ENCODE data around the gene STRN4.
"Not testable (repeated sequence)": the region's sequence is repeated elsewhere in the genome, so short reads cannot be mapped to it uniquely, and the experiment has no call there.

DNA sequence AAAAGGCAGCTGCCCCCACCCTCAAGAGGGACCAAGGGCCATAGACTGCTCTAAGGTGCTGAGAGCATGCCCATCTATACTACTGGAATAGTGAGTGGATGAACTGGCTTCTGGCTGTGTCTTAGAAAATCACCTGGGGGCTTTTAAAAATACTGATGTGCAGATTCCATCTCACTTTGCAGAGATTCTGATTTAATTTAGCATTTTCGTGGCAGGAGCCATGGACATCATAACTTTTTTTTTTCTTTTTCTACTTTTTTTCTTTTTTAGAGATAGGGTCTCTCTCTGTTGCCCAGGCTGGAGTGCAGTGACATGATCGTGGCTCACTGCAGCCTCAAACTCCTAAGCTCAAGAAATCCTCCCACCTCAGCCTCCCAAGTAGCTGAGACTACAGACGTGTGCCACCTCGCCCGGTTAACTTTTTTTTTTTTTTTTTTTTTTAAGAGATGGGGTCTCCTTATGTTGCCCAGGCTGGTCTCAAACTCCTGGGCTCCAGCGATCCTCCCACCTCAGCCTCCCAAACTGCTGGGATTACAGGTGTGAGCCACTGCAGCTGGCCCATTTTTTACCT lies 33.4 kb downstream of the STRN4 start:
- TF ChIP-seq, protein P1, sequence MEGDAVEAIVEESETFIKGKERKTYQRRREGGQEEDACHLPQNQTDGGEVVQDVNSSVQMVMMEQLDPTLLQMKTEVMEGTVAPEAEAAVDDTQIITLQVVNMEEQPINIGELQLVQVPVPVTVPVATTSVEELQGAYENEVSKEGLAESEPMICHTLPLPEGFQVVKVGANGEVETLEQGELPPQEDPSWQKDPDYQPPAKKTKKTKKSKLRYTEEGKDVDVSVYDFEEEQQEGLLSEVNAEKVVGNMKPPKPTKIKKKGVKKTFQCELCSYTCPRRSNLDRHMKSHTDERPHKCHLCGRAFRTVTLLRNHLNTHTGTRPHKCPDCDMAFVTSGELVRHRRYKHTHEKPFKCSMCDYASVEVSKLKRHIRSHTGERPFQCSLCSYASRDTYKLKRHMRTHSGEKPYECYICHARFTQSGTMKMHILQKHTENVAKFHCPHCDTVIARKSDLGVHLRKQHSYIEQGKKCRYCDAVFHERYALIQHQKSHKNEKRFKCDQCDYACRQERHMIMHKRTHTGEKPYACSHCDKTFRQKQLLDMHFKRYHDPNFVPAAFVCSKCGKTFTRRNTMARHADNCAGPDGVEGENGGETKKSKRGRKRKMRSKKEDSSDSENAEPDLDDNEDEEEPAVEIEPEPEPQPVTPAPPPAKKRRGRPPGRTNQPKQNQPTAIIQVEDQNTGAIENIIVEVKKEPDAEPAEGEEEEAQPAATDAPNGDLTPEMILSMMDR (IDR thresholded peaks at IDR 0.05; ENCODE audit: extremely low read depth in 1 of 2, insufficient read depth in 1 of 2, low read depth in 1 of 2, low read length in 2 of 2): not testable (repeated sequence)
- not testable (repeated sequence) for TF ChIP-seq POLR2A (IDR thresholded peaks at IDR 0.05; ENCODE audit: low read depth, low read length); EZH2 (IDR thresholded peaks at IDR 0.05; ENCODE audit: borderline replicate concordance, low read depth, low read length, severe bottlenecking); FOS (IDR thresholded peaks at IDR 0.05; ENCODE audit: borderline replicate concordance, insufficient read depth, low read length); JUN (IDR thresholded peaks at IDR 0.05; ENCODE audit: borderline replicate concordance, insufficient read depth, insufficient read length, low read depth); MAX (IDR thresholded peaks at IDR 0.05; ENCODE audit: insufficient read depth, insufficient read length); POLR2AphosphoS5 (IDR thresholded peaks at IDR 0.05; ENCODE audit: insufficient read depth, low read depth, low read length); MYC (IDR thresholded peaks at IDR 0.05; ENCODE audit: low read depth, low read length); GATA2 (IDR thresholded peaks at IDR 0.05; ENCODE audit: insufficient read depth, insufficient read length, low read depth, low read length)
